BLaER1 (cell line): ENCODE results near the gene LRRC8C.
"Not testable (repeated sequence)": the region's sequence is repeated elsewhere in the genome, so short reads cannot be mapped to it uniquely, and the experiment has no call there.

Experiments
- H3K27ac ChIP-seq: shearing (Covaris generic); formaldehyde crosslinking; 2 replicates; pipeline ENCODE4 v1.8.1; 2022
- H3K27me3 ChIP-seq: shearing (Covaris generic); formaldehyde crosslinking; 2 replicates; pipeline ENCODE4 v1.8.1; 2022
- H3K36me3 ChIP-seq: shearing (Covaris generic); formaldehyde crosslinking; 2 replicates; pipeline ENCODE4 v1.8.1; 2022
- H3K4me1 ChIP-seq: shearing (Covaris generic); formaldehyde crosslinking; 2 replicates; pipeline ENCODE4 v1.8.1; 2022
- H3K4me2 ChIP-seq: shearing (Covaris generic); formaldehyde crosslinking; 2 replicates; pipeline ENCODE4 v1.8.1; 2022
- H3K4me3 ChIP-seq: shearing (Covaris generic); formaldehyde crosslinking; 2 replicates; pipeline ENCODE4 v1.8.1; 2022
- H3K9ac ChIP-seq: shearing (Covaris generic); formaldehyde crosslinking; 2 replicates; pipeline ENCODE4 v1.8.1; 2022
- H3K9me3 ChIP-seq: shearing (Covaris generic); formaldehyde crosslinking; 2 replicates; pipeline ENCODE4 v1.8.1; 2022
- H4K20me1 ChIP-seq: shearing (Covaris generic); formaldehyde crosslinking; 2 replicates; pipeline ENCODE4 v1.8.1; 2022
- Cebpa-rat ChIP-seq: shearing (Covaris generic); IDR thresholded peaks from 2 replicates; pipeline ENCODE4 v1.8.1; 2022

LRRC8C gene

GRCh38 chr1:89632657-89633247 is at the start of gene LRRC8C:
TSS of gene LRRC8C (plus strand) at chr1:89633120. CDS start at chr1:89686474, 53,354 bp downstream.
- Histone ChIP-seq H3K4me1 (peaks cover 58% of the 10 kb centered on the region), H3K27ac (peak within 1 kb of the TSS; percentile 95), H3K36me3 (peaks cover 27% of the 10 kb centered on the region), H3K27me3 (no peaks in the 10 kb centered on the region), H3K4me2 (peak within 1 kb of the TSS; percentile 94), H3K4me3 (peak within 1 kb of the TSS; percentile 94), H3K9ac (peak within 1 kb of the TSS; percentile 96), H3K9me3 (no peaks in the 10 kb centered on the region; the same call in 1 of the 2 replicates), H4K20me1 (peaks cover 24% of the 10 kb centered on the region)
- TF ChIP-seq Cebpa-rat: no peak

DNA sequence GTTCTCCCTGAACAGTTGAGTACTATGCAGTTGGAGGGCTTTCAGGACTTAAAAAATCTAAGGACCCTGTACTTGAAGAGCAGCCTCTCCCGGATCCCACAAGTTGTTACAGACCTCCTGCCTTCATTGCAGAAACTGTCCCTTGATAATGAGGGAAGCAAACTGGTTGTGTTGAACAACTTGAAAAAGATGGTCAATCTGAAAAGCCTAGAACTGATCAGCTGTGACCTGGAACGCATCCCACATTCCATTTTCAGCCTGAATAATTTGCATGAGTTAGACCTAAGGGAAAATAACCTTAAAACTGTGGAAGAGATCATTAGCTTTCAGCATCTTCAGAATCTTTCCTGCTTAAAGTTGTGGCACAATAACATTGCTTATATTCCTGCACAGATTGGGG is 48.7 kb upstream of the LRRC8C start:
- Histone ChIP-seq H3K4me3 (no peak overlapping the region), H4K20me1 (peaks cover 36% of the 10 kb centered on the region), H3K36me3 (peaks cover 89% of the 10 kb centered on the region), H3K27ac (no peak overlapping the region), H3K4me1 (peaks cover 3% of the 10 kb centered on the region), H3K4me2 (no peak overlapping the region), H3K9me3 (no peaks in the 10 kb centered on the region), H3K9ac (no peak overlapping the region), H3K27me3 (no peaks in the 10 kb centered on the region)
- no peak for TF ChIP-seq Cebpa-rat

- TF ChIP-seq Cebpa-rat: no peak
- Histone ChIP-seq H3K4me3 (no peak overlapping the region), H3K27me3 (no peaks in the 10 kb centered on the region), H3K4me1 (peaks cover 7% of the 10 kb centered on the region), H3K36me3 (peaks cover 85% of the 10 kb centered on the region), H3K4me2 (no peak overlapping the region), H3K9ac (no peak overlapping the region), H3K9me3 (no peaks in the 10 kb centered on the region), H3K27ac (no peak overlapping the region), H4K20me1 (peaks cover 40% of the 10 kb centered on the region)
These were observed 48.1 kb upstream of the LRRC8C start for GRCh38 chr1:89584781-89585180.

DNA sequence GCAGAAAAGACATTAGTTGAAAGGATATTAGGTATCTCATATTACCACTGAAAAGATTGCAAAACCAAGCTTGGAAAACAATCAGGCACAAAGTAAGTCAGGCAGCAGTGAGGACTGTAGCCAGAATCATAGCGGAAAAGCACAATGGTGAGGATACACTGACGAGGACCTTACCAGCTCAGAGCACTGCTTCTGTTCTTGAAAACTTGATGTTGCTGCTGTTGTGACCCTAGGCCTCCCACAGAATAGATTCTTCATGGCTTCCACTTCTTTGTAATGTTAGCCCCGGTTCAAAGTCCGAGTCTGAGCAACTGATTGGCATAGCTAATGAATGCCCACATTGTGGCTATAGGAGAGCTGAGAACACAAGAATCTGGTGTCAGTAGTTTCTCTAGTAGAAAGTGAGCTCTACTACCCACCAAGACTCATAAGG is 45.2 kb upstream of the LRRC8C start:
- Histone ChIP-seq H3K9ac (no peak overlapping the region), H3K4me2 (no peak overlapping the region), H3K9me3 (no peaks in the 10 kb centered on the region), H3K4me3 (no peak overlapping the region), H3K27ac (no peak overlapping the region), H3K27me3 (no peaks in the 10 kb centered on the region), H3K4me1 (peaks cover 7% of the 10 kb centered on the region), H4K20me1 (peaks cover 70% of the 10 kb centered on the region), H3K36me3 (peaks cover 75% of the 10 kb centered on the region)
- TF ChIP-seq Cebpa-rat: no peak

DNA sequence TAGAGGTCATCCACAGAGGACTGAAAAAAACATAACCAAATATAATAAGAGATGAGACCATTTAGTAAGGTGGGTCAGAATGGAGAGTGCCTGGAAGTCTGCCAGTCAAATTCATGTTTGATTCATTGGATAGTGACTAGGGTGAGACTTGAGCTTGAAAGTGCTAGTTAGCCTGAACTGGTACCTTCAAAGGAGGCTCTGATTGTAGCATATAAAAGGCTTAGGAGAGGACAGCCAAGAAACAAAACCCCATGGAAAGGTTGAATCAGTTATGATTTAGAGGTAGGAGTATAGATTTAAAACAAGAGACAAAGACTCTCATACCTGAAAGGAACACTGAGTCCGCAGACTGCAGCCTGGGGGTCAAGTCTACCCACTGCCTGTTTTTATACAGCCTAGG is 44.4 kb upstream of the LRRC8C start:
- H3K36me3 ChIP-seq: peaks cover 73% of the 10 kb centered on the region
- TF ChIP-seq Cebpa-rat: no peak

GRCh38 chr1:89589515-89589914 is 43.4 kb upstream of the LRRC8C start:
- Histone ChIP-seq H3K36me3 (peaks cover 62% of the 10 kb centered on the region), H3K4me2 (peak overlapping the region; percentile 18), H3K27ac (no peak overlapping the region), H3K4me1 (peaks cover 7% of the 10 kb centered on the region), H3K27me3 (no peaks in the 10 kb centered on the region), H3K4me3 (no peak overlapping the region), H3K9ac (no peak overlapping the region), H4K20me1 (peaks cover 75% of the 10 kb centered on the region), H3K9me3 (no peaks in the 10 kb centered on the region)
- TF ChIP-seq Cebpa-rat: no peak

More for the DNA sequence above, 44.4 kb upstream of the LRRC8C start:
- Histone ChIP-seq H3K27ac (no peak overlapping the region), H3K4me1 (peaks cover 7% of the 10 kb centered on the region), H3K9me3 (no peaks in the 10 kb centered on the region), H3K9ac (no peak overlapping the region), H3K4me3 (no peak overlapping the region), H3K27me3 (no peaks in the 10 kb centered on the region), H3K4me2 (no peak overlapping the region), H4K20me1 (peaks cover 75% of the 10 kb centered on the region)

- H3K9ac ChIP-seq: no peak overlapping the region
These were observed 42.4 kb upstream of the LRRC8C start for GRCh38 chr1:89590341-89591080.

DNA sequence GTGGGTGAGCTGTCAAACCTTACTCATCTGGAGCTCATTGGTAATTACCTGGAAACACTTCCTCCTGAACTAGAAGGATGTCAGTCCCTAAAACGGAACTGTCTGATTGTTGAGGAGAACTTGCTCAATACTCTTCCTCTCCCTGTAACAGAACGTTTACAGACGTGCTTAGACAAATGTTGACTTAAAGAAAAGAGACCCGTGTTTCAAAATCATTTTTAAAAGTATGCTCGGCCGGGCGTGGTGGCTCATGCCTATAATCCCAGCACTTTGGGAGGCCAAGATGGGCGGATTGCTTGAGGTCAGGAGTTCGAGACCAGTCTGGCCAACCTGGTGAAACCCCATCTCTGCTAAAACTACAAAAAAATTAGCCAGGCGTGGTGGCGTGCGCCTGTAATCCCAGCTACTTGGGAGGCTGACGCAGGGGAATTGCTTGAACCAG is 40.0 kb upstream of the LRRC8C start:
- H3K4me3 ChIP-seq, H3K9ac ChIP-seq, H3K9me3 ChIP-seq, H3K4me1 ChIP-seq, H3K4me2 ChIP-seq, H3K27me3 ChIP-seq, H3K27ac ChIP-seq: not testable (repeated sequence)
- Histone ChIP-seq H3K36me3 (peaks cover 41% of the 10 kb centered on the region), H4K20me1 (peaks cover 62% of the 10 kb centered on the region)

More at GRCh38 chr1:89590341-89591080, 42.4 kb upstream of the LRRC8C start:
- Histone ChIP-seq H3K4me2 (no peak overlapping the region), H3K4me3 (no peak overlapping the region), H3K4me1 (peaks cover 7% of the 10 kb centered on the region), H4K20me1 (peaks cover 74% of the 10 kb centered on the region), H3K36me3 (peaks cover 62% of the 10 kb centered on the region), H3K27me3 (no peaks in the 10 kb centered on the region), H3K27ac (no peak overlapping the region), H3K9me3 (no peaks in the 10 kb centered on the region)
- TF ChIP-seq Cebpa-rat: no peak

DNA sequence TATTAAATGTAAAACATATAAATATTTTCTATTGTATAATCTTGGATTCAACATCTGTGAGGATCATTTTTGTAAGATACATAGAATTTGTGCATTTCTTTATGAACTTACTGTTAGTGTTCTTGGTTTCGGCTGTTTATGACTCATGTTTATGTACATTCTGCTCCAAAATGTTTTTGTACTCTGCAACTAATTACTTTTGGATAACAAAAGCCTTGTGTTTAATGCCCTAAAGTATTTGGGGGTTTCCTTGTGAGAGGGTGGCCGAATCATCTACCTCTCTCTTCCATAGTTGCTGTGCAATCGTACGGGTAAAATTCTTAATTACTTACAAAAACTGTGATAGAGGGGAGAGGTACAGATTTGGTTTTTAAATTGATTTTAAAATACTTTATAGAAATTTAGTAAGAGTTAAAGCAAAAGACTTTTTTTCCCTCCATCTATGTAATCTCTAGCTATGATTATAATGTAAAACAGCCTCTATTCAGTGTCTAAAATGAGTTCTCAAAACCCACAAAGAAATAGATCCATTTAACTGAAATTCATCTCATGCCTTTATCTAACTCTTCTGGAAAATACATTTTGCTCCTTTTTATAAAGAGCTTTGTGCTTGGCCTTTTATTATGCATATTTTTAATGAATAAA is 38.7 kb upstream of the LRRC8C start:
- Histone ChIP-seq H3K4me2 (no peak overlapping the region), H3K4me3 (no peak overlapping the region), H3K36me3 (peaks cover 37% of the 10 kb centered on the region), H4K20me1 (peaks cover 49% of the 10 kb centered on the region), H3K27ac (no peak overlapping the region), H3K27me3 (no peaks in the 10 kb centered on the region), H3K4me1 (peaks cover 4% of the 10 kb centered on the region), H3K9ac (no peak overlapping the region), H3K9me3 (no peaks in the 10 kb centered on the region)
- no peak for TF ChIP-seq Cebpa-rat

DNA sequence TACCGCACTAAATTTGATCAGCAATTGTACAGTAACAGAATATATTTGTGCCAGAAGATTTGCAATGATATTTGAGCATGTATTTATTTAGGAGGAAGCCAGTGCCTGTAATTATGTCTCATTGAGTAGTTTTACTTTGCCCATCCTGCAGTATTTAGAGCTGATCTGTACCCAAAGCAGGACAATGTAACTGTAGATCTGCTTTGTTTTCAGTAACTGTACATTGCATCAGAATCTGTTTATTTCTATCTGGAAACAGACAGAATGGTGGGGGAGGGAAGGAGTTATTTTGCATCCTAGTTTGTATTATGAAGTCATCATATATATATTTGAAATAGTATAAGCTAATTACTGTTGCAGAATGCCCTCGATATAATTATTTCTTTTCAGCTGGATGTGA is 36.2 kb upstream of the LRRC8C start:
- no peak overlapping the region for H3K9ac ChIP-seq
- H3K36me3 ChIP-seq: peaks cover 30% of the 10 kb centered on the region
- no peak overlapping the region for H3K4me2 ChIP-seq
- H3K27ac ChIP-seq: no peak overlapping the region
- H4K20me1 ChIP-seq: peaks cover 34% of the 10 kb centered on the region
- H3K9me3 ChIP-seq: no peaks in the 10 kb centered on the region
- TF ChIP-seq Cebpa-rat: no peak
- no peaks in the 10 kb centered on the region for H3K4me1 ChIP-seq
- no peaks in the 10 kb centered on the region for H3K27me3 ChIP-seq
- no peak overlapping the region for H3K4me3 ChIP-seq
